ENCODE results near the gene ZBP1.

The ZBP1 gene

DNA sequence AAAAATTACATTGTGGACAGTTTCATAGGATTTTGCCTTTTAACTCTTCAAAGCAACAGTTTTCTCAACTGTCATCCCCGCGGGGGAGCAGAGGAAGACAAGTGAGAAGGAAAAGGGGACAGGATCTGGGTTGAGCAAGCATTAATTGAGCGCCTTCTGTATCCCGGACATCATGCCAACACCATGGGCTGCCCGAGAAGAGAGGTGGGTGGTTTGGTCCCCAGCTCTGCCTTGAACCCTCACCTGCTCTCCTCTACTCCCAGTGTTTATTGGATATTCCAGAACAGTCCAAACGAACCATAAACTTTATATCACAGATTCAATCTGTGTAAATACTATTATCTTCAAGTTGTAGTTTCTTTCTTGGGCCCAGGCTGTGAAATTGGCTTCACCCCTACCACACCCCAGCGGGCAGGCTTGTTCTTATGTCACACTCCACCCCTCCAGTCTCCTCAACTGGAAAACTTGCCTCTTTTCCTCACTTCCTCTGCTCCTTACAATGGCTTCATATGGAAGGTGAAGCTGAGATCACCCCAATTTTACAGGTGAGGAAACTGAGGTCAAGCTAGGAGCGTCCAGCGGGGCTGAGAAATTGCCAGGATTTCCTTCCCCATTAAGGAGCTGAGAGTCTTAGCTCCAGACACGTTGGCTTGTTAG is 53.3 kb downstream of the ZBP1 start:
- no peak overlapping the region for H3K4me3 ChIP-seq (replicated peaks in 1 of 2; ENCODE audit: low read depth in 2 of 2, low read length in 2 of 2)
- DNase-seq (ENCODE audit: low read depth in 2 of 2), result no peak
- TF ChIP-seq, protein P1, sequence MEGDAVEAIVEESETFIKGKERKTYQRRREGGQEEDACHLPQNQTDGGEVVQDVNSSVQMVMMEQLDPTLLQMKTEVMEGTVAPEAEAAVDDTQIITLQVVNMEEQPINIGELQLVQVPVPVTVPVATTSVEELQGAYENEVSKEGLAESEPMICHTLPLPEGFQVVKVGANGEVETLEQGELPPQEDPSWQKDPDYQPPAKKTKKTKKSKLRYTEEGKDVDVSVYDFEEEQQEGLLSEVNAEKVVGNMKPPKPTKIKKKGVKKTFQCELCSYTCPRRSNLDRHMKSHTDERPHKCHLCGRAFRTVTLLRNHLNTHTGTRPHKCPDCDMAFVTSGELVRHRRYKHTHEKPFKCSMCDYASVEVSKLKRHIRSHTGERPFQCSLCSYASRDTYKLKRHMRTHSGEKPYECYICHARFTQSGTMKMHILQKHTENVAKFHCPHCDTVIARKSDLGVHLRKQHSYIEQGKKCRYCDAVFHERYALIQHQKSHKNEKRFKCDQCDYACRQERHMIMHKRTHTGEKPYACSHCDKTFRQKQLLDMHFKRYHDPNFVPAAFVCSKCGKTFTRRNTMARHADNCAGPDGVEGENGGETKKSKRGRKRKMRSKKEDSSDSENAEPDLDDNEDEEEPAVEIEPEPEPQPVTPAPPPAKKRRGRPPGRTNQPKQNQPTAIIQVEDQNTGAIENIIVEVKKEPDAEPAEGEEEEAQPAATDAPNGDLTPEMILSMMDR (IDR thresholded peaks at IDR 0.05; ENCODE audit: low read depth, low read length), result no peak

DNA sequence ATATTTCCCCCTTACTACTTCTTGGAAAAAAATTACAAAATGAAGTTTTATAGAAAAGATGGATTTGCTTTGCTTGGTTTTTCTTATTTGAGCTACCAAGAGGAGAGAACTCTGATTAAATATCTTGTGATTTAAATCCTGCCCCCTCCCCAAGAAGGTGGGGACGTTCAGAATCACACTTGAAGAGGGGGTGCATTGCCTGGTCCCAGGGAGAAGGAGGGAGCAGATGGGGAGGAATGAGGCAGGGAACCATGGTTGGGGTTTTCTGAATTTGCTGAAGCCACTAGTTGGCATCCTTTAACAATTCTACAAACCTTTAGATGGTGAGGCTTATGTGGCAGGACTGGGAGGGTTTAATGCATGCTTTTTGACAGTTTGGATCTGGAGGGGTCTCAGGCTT is 53.8 kb downstream of the ZBP1 start:
- TF ChIP-seq, protein P1 (IDR thresholded peaks at IDR 0.05; ENCODE audit: low read depth, low read length), result no peak
- no peak for DNase-seq (ENCODE audit: low read depth in 2 of 2)
- no peak overlapping the region for H3K4me3 ChIP-seq (replicated peaks in 1 of 2; ENCODE audit: low read depth in 2 of 2, low read length in 2 of 2)

DNA sequence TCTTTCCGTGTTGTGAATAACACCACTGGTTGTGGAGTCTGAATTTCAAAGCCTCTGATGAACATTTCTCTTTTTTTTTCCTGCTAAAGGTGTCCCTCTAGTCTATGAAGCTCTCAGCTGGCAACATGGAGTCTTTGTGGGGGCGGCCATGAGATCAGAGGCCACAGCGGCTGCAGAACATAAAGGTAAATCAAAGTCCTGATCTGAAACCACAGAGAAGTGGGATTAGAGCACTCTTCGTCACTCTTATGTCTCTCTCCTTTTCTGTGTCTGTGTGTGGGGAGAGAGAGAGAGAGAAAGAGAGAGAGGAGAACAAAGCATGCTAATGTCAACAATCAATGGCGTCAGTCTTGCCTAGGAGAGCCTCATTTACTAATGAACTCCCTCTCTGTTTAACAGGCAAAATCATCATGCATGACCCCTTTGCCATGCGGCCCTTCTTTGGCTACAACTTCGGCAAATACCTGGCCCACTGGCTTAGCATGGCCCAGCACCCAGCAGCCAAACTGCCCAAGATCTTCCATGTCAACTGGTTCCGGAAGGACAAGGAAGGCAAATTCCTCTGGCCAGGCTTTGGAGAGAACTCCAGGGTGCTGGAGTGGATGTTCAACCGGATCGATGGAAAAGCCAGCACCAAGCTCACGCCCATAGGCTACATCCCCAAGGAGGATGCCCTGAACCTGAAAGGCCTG is 55.1 kb downstream of the ZBP1 start:
- TF ChIP-seq, protein P1 (IDR thresholded peaks at IDR 0.05; ENCODE audit: low read depth, low read length), result no peak
- no peak for DNase-seq (ENCODE audit: low read depth in 2 of 2)
- H3K4me3 ChIP-seq (replicated peaks in 1 of 2; ENCODE audit: low read depth in 2 of 2, low read length in 2 of 2), result no peak overlapping the region

DNA sequence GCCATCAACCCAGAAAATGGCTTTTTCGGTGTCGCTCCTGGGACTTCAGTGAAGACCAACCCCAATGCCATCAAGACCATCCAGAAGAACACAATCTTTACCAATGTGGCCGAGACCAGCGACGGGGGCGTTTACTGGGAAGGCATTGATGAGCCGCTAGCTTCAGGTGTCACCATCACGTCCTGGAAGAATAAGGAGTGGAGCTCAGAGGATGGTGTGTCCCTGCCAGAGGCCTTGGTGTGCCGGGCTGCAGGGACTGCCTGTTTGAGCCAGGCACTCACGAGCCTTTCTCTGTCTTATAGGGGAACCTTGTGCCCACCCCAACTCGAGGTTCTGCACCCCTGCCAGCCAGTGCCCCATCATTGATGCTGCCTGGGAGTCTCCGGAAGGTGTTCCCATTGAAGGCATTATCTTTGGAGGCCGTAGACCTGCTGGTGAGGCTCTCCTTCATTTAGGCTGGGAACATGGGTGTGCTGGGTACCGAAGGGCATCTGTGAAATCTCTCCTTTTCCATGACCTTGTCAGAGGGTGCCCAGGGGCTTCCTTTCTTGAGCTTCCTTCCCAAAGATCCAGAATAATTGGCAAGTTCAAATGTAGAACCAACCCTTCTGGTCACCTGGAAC is 55.9 kb downstream of the ZBP1 start:
- H3K4me3 ChIP-seq (replicated peaks in 1 of 2; ENCODE audit: low read depth in 2 of 2, low read length in 2 of 2), result no peak overlapping the region
- TF ChIP-seq, protein P1 (IDR thresholded peaks at IDR 0.05; ENCODE audit: low read depth, low read length), result no peak
- no peak for DNase-seq (ENCODE audit: low read depth in 2 of 2)

DNA sequence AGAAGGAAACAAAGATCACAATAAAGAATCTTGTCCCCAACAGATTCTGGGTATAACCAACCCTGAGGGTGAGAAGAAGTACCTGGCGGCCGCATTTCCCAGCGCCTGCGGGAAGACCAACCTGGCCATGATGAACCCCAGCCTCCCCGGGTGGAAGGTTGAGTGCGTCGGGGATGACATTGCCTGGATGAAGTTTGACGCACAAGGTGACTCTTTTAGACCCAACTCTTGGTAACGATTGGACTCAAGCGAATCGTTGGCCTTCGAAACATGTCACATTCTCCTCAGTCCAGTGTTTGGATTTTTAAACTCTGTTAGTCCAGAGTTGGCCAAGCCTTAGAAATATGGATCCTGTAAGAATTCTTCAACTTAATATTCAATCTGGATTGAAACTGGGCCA is 56.7 kb downstream of the ZBP1 start:
- TF ChIP-seq, protein P1 (IDR thresholded peaks at IDR 0.05; ENCODE audit: low read depth, low read length), result no peak
- DNase-seq (ENCODE audit: low read depth in 2 of 2), result no peak
- H3K4me3 ChIP-seq (replicated peaks in 1 of 2; ENCODE audit: low read depth in 2 of 2, low read length in 2 of 2), result no peak overlapping the region

DNA sequence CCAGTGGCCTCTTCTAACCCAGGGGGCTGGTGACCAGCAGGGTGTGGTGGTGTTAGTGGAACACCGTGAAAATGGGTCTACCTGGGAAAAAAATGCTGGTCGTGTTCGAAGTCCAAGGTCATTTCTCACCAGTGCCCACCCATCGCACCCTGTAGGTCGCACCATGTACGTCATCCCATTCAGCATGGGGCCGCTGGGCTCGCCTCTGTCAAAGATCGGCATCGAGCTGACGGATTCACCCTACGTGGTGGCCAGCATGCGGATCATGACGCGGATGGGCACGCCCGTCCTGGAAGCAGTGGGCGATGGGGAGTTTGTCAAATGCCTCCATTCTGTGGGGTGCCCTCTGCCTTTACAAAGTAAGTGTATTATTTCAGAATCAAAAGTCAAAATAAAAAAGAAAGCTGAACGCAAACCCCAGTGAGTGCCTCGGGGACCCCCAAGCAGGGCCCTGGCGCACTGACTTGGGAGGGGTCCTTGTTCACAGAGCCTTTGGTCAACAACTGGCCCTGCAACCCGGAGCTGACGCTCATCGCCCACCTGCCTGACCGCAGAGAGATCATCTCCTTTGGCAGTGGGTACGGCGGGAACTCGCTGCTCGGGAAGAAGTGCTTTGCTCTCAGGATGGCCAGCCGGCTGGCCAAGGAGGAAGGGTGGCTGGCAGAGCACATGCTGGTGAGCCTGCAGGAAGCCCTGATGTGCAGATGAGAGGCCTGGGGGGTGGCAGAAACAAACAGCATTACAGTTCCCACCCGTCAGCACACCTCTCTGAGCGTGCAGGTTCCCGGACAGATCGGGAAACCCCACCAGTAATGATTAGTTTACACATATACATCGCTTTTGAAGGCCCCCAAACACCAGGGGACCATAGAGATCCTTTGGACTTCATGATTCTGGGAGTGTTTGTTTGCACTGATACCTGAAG is 57.4 kb downstream of the ZBP1 start:
- H3K4me3 ChIP-seq (replicated peaks in 1 of 2; ENCODE audit: low read depth in 2 of 2, low read length in 2 of 2), result no peak overlapping the region
- DNase-seq (ENCODE audit: low read depth in 2 of 2), result no peak
- TF ChIP-seq, protein P1 (IDR thresholded peaks at IDR 0.05; ENCODE audit: low read depth, low read length), result no peak
